Endodermal cell (in vitro differentiated cells): ENCODE results near the gene PTGER3. TPM values are rescaled to one million over a fixed set of nuclear protein-coding genes. Genes with fewer than 3 reads are reported as not detected.

Source experiments
- DNase-seq: peaks from one replicate; pipeline ENCODE4 v3.0.0-alpha.2; 2017
- H3K27ac ChIP-seq: 2 replicates; pipeline ENCODE4 v1.5.1; 2013; ENCODE audit warnings: mild to moderate bottlenecking, low read depth, low read length, moderate library complexity
- H3K27me3 ChIP-seq: 2 replicates; pipeline ENCODE4 v1.6.1; 2013; ENCODE audit warnings: mild to moderate bottlenecking, low read length, moderate library complexity; ENCODE audit not compliant: insufficient read depth, control insufficient read depth, poor library complexity, severe bottlenecking
- H3K36me3 ChIP-seq: 2 replicates; pipeline ENCODE4 v1.7.0; 2013; ENCODE audit warnings: mild to moderate bottlenecking, low read length, moderate library complexity; ENCODE audit not compliant: control insufficient read depth, insufficient read depth
- H3K4me1 ChIP-seq: one replicate; pipeline ENCODE4 v1.7.0; 2013; ENCODE audit warnings: low read length; ENCODE audit not compliant: control insufficient read depth, insufficient read depth
- H3K4me3 ChIP-seq: 2 replicates; pipeline ENCODE4 v1.5.1; 2013; ENCODE audit warnings: mild to moderate bottlenecking, low read length, moderate library complexity
- H3K9ac ChIP-seq: 2 replicates; pipeline ENCODE4 v1.6.1; 2013; ENCODE audit warnings: mild to moderate bottlenecking, low read length, moderate library complexity; ENCODE audit not compliant: poor library complexity, severe bottlenecking; ENCODE audit errors: extremely low read depth
- H3K9me3 ChIP-seq: 2 replicates; pipeline ENCODE4 v1.6.1; 2013; ENCODE audit warnings: mild to moderate bottlenecking, low read length, moderate library complexity; ENCODE audit not compliant: control insufficient read depth
- H3K27ac Mint-ChIP-seq: 2 replicates; pipeline ENCODE4 v1.8.0; 2020; ENCODE audit warnings: mixed read lengths
- H3K27me3 Mint-ChIP-seq: 2 replicates; pipeline ENCODE4 v1.8.0; 2021; ENCODE audit warnings: mild to moderate bottlenecking, mixed read lengths; ENCODE audit not compliant: insufficient read depth
- H3K36me3 Mint-ChIP-seq: 2 replicates; pipeline ENCODE4 v1.8.0; 2020; ENCODE audit warnings: low read depth, mixed read lengths
- H3K4me1 Mint-ChIP-seq: 2 replicates; pipeline ENCODE4 v1.8.0; 2020; ENCODE audit warnings: mixed read lengths
- H3K4me3 Mint-ChIP-seq: 2 replicates; pipeline ENCODE4 v1.8.0; 2020; ENCODE audit warnings: mild to moderate bottlenecking, moderate library complexity, mixed read lengths
- H3K9me3 Mint-ChIP-seq: 2 replicates; pipeline ENCODE4 v1.8.0; 2020; ENCODE audit warnings: mild to moderate bottlenecking, mixed read lengths
- WGBS, 2 experiments: methylation state at CpG; one replicate each; pipeline versions ENCODE4 v1.1.5 to v1.1.7; 2013; ENCODE audit warnings: missing lambda C conversion rate in 2 of 2, mixed read lengths in 1 of 2; ENCODE audit not compliant: insufficient coverage in 1 of 2, insufficient read length in 1 of 2; 5-methylcytosine and 5-hydroxymethylcytosine counted together
- total RNA-seq, 2 donors: library from RNA; stranded (reverse); fragmentation: NEBNext Ultra II Directional in 1 of 2; extraction: Animal tissue kit (Norgen Biotek cat#: 25700) in 1 of 2; gene quantifications; 2 replicates in 1 of 2; 3 replicates in 1 of 2; pipeline ENCODE4 v1.2.1, GENCODE V29; 2021
- TF ChIP-seq, protein P1 (sequence below): fragments of 200-600 bp; sonication (generic); conservative IDR thresholded peaks from 2 replicates; pipeline ENCODE4 v1.5.0; 2021; ENCODE audit warnings: antibody characterized with exemption, mild to moderate bottlenecking

Gene PTGER3
- total RNA-seq, 2 donors from 2014 or later = 0.13 to 0.18 TPM

DNA sequence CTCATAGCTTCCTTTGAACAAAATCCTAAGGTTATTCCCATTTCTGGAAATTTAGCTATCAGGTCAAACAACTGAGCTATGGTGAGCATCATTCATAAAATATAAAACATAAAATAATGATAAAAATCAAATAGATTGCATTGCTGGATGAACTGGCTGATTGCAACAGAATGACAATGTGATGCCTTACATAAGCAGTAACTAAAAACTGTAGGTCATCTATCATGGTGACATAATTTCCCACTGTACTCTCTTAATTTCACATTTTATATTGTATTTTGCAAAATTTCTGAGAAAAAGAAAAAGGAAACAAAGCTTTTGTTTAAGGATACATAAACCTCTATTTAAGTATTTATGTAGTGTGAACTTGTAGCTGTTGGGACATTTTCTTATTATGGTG lies 4.6 kb downstream of the PTGER3 start:
- H3K9me3 Mint-ChIP-seq = peaks cover 2% of the 10 kb centered on the region

DNA sequence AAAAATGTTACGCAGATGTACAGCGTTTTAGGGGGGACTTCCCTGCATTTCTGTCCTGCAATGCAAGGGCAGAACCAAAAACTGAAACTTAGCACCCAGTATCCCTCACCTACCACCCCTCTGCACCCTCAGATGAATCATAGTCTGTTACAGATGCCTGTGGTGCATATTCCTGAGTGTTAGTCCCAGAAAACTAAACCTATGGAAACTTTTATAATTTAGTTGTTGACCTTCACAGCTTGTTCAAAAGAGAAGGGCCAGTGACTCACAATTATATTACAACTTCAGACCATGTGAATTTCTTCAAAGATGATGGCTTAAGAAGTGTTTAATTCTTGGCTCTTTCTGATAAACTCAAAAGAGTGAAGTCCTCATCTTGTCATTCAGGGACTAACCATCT lies 5.8 kb downstream of the PTGER3 start:
- Histone ChIP-seq H3K9me3 (no peaks in the 10 kb centered on the region), H3K27ac (no peak overlapping the region), H3K36me3 (no peaks in the 10 kb centered on the region), H3K4me1 (no peaks in the 10 kb centered on the region), H3K9ac (no peak overlapping the region), H3K27me3 (peaks cover 7% of the 10 kb centered on the region), H3K4me3 (no peak overlapping the region)
- Mint-ChIP-seq H3K4me1 (peaks cover 2% of the 10 kb centered on the region), H3K36me3 (no peaks in the 10 kb centered on the region), H3K27ac (no peak overlapping the region), H3K27me3 (peaks cover 47% of the 10 kb centered on the region), H3K9me3 (peaks cover 2% of the 10 kb centered on the region), H3K4me3 (no peak overlapping the region)
- no peak for DNase-seq
- TF ChIP-seq, protein P1, sequence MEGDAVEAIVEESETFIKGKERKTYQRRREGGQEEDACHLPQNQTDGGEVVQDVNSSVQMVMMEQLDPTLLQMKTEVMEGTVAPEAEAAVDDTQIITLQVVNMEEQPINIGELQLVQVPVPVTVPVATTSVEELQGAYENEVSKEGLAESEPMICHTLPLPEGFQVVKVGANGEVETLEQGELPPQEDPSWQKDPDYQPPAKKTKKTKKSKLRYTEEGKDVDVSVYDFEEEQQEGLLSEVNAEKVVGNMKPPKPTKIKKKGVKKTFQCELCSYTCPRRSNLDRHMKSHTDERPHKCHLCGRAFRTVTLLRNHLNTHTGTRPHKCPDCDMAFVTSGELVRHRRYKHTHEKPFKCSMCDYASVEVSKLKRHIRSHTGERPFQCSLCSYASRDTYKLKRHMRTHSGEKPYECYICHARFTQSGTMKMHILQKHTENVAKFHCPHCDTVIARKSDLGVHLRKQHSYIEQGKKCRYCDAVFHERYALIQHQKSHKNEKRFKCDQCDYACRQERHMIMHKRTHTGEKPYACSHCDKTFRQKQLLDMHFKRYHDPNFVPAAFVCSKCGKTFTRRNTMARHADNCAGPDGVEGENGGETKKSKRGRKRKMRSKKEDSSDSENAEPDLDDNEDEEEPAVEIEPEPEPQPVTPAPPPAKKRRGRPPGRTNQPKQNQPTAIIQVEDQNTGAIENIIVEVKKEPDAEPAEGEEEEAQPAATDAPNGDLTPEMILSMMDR = no peak
- whole genome bisulfite sequencing, 2 experiments = 80 to 82% methylated on average over 1 to 2 of the region's 2 CpGs

More for the DNA sequence above, 4.6 kb downstream of the PTGER3 start:
- no peak overlapping the region for H3K27ac Mint-ChIP-seq
- peaks cover 4% of the 10 kb centered on the region for H3K4me1 Mint-ChIP-seq
- DNase-seq = no peak
- no peaks in the 10 kb centered on the region for H3K36me3 Mint-ChIP-seq
- peaks cover 20% of the 10 kb centered on the region for H3K27me3 ChIP-seq
- H3K4me3 Mint-ChIP-seq = no peak overlapping the region
- H3K9ac ChIP-seq = no peak overlapping the region
- no peaks in the 10 kb centered on the region for H3K9me3 ChIP-seq
- H3K27ac ChIP-seq = no peak overlapping the region
- H3K27me3 Mint-ChIP-seq = peaks cover 58% of the 10 kb centered on the region
- no peaks in the 10 kb centered on the region for H3K36me3 ChIP-seq
- no peak overlapping the region for H3K4me3 ChIP-seq
- TF ChIP-seq, protein P1 = no peak
- no peaks in the 10 kb centered on the region for H3K4me1 ChIP-seq

DNA sequence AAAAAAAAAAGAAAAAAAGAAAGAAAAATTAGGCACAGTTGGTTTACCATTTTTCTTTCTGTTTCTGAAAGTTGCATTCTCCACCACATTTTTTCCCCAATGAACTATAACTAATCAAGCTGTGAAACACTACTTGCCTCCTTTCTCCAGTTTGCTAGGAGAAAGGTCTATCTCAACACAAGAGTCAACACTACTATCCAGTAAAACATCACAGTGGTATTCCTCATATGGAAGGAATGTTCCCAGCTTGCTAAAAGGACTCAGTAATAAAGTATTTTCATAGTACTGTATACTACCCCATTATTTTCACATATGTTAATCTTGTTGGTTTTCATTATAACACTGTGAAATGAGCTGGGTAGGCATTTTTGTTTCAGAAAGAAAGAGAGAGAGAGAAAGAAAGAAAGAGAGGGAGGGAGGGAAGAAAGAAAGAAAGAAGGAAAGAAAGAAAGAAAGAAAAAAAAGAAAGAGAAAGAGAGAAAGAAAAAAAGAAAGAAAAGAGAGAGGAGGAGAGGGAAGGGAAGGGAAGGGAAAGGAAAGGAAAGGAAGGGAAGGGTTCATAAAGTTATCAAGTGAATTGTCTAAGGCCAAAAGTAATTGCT lies 7.9 kb downstream of the PTGER3 start:
- no peaks in the 10 kb centered on the region for H3K9me3 ChIP-seq
- H3K36me3 Mint-ChIP-seq = no peaks in the 10 kb centered on the region
- H3K9me3 Mint-ChIP-seq = no peaks in the 10 kb centered on the region
- H3K4me1 ChIP-seq = no peaks in the 10 kb centered on the region
- H3K27me3 ChIP-seq = no peaks in the 10 kb centered on the region
- no peak overlapping the region for H3K9ac ChIP-seq
- H3K4me1 Mint-ChIP-seq = no peaks in the 10 kb centered on the region
- H3K4me3 ChIP-seq = no peak overlapping the region
- no peak overlapping the region for H3K27ac ChIP-seq
- peaks cover 27% of the 10 kb centered on the region for H3K27me3 Mint-ChIP-seq
- H3K4me3 Mint-ChIP-seq = no peak overlapping the region
- TF ChIP-seq, protein P1 = no peak
- H3K27ac Mint-ChIP-seq = no peak overlapping the region
- DNase-seq = no peak
- H3K36me3 ChIP-seq = no peaks in the 10 kb centered on the region
